HG03439 (cell line): ENCODE measurements around the gene SPAG4.

Source experiments
- ATAC-seq: cut with Tn5 transposase; IDR thresholded peaks from one replicate; pipeline ENCODE4 v1.9.1; 2021; ENCODE audit warnings: mild to moderate bottlenecking, moderate library complexity; ENCODE audit not compliant: unreplicated experiment

Gene SPAG4, protein sequence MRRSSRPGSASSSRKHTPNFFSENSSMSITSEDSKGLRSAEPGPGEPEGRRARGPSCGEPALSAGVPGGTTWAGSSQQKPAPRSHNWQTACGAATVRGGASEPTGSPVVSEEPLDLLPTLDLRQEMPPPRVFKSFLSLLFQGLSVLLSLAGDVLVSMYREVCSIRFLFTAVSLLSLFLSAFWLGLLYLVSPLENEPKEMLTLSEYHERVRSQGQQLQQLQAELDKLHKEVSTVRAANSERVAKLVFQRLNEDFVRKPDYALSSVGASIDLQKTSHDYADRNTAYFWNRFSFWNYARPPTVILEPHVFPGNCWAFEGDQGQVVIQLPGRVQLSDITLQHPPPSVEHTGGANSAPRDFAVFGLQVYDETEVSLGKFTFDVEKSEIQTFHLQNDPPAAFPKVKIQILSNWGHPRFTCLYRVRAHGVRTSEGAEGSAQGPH

DNA sequence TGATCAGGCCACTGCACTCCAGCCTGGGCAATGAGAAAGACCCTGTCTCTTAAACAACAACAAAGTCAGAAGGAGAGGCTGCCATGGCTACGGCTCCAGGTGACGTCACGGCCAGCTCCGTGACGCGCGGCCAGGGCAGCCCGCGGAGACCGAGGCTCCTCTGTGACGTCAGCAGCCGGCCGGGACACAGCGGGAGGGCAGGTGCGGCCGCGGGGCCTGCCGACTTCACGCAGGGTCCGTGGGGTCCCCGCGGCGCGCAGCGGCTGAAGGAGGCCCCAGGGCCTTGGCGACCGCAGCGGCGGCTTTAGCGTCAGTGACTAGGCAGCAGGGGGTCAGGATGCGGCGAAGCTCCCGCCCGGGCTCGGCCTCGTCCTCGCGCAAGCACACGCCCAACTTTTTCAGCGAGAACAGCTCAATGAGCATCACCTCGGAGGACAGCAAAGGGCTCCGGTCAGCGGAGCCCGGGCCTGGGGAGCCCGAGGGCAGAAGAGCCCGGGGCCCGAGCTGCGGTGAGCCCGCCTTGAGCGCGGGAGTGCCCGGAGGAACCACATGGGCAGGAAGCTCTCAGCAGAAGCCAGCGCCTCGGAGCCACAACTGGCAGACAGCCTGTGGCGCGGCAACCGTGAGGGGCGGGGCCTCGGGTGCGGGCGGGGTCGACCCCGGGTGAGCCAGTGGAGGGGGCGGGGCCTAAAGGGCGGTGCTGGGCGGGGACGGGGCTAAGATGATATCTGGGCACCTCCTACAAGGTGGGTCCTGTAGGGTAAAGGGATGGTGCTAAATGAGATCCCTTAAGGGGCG lies at the start of gene SPAG4:
Gene SPAG4 (plus strand): TSS at position 163 of the 798 bp plus-strand sequence. CDS start 175 bp downstream, at position 338.
- ATAC-seq = no peak

DNA sequence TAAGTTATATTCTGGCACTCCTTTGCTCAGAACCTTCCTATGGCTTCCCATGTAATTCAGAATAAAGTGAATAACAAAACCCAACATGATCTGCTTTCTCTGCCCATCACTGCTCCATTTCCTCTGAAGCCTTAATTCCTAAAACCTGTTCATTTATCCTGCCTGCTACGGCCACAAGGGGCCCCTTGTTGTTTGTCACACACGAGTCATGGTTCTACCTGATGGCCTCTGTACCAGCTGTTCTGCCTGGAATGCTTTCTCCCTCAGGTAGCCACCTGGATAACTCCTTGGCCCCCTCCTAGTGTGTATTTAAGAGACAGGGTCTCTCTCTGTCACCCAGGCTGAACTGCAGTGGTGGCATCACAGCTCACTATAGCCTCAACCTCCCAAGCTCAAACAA lies 47.0 kb upstream of the SPAG4 start:
- no peak for ATAC-seq

DNA sequence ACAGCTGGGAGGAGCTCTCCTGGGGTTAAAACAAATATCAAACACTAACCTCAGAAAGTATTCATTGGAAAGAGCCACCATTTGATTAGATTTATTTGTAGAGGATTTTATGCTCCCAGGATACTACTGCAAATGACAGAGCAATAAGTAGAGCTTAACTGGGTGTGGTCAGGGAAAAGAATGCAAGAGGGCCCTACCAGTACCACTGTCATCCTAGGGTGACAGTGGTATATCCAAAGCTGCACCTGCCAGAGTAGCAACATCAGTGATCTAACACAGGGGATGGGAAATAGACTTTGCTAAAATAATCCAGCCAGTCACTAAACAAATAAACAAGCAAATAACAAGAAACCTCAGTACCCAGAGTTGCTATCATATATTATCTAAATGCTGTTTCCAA lies 44.1 kb upstream of the SPAG4 start:
- no peak for ATAC-seq

DNA sequence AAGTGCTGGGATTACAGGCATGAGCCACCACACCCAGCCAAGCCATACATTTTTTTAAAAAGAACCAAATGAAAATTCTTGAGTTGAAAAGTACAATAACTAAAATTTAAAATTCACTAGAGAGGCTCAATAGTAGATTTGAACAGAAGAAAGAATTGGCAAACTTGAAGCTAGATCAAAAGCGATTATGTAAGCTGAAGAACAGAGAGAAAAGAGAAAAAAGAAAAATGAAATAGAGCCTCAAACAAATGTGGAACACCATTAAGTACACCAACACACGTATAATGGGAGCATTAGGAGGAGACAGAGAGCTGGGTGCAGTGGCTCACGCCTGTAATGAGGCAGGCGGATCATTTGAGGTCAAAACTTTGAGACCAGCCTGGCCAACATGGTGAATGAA lies 42.8 kb upstream of the SPAG4 start:
- ATAC-seq = no peak

DNA sequence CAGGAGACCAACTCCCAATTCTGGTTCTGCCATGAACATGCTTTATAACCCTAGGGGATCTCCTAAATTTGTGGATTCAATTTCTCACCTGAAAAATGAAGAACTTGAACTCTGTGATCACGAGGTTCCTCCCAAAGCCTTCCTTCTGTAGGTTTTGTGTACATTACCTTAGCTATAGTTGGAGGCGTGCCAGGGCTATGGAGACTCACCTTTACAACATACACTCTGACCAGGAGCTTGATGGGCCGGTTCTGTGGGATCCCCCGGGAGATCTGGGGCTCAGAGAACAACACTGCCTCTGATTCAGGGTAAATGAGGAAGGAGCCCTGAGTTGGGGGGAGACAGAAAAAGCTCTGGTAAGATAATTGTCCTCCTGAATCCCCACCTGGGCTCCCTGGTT lies 39.7 kb upstream of the SPAG4 start:
- no peak for ATAC-seq

DNA sequence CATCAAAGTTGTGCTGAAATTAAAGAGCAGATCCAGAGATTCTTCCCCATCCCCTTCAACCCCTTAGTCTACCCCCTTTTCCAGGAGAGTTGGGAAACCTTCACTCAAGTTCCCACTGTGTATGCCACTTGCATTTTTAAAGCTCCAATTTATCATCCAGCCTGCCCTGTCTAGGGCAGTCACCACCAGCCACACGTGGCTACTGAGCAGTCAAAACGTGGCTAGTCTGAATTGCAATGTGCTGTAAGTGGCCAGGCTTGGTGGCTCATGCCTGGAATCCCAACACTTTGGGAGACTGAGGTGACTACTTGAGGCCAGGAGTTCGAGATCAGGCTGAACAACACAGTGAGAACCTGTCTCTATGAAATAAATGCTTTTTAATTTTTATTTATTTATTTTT lies 38.8 kb upstream of the SPAG4 start:
- no peak for ATAC-seq

DNA sequence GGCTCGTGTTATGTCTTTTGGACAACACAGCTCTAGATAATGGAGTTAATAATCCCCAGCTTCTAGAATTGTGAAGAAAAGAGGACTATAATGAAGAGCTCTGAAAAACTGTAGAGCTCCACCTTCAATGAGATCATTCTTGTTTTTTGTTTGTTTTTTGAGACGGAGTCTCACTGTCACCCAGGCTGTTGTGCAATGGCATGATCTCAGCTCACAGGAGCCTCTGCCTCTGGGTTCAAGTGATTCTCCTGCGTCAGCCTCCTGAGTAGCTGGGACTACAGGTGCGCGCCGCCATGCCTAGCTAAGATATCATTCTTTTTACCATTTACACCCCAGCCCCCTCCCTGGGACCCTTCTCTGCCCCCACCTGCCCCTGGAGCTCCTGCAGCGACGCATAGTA lies 37.2 kb upstream of the SPAG4 start:
- ATAC-seq = no peak

DNA sequence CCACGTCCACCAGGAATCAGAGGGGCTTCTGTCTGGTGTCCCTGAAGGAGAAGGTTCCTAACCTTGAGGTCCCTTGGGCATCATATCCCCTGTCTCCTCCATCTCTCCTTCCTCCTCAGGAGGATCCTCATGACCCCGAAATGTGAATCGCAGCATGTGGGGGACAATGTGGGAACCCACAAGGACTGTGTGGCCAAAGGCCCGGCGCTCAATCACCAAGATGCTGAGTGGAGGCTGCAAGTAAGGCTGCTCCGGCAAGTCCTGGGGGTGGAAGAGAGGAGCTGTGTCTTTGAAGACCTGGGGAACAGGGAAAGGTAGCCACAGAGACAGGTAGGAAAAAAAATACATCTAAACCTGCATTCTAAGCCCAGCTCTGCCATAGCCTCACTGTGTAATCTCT lies 36.4 kb upstream of the SPAG4 start:
- ATAC-seq = no peak

DNA sequence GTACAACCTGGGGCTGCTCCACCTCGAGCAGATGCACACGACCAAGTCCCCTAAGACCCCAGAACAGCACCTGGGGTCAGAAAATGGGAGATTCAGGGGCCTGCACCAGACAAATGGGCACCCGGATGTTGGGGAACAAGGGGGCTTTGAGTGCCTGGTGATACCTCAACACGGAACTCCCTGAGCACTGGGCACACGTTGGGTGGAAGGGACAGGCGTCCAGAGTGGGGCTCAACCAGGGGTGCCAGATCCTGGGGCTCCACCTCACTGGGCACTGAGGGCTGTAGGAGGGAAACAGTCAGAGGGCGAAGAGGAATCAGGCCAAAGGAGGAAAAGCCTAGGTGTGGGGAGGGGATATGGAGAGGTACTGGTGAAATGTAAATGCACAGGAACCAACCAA lies 33.5 kb upstream of the SPAG4 start:
- no peak for ATAC-seq

DNA sequence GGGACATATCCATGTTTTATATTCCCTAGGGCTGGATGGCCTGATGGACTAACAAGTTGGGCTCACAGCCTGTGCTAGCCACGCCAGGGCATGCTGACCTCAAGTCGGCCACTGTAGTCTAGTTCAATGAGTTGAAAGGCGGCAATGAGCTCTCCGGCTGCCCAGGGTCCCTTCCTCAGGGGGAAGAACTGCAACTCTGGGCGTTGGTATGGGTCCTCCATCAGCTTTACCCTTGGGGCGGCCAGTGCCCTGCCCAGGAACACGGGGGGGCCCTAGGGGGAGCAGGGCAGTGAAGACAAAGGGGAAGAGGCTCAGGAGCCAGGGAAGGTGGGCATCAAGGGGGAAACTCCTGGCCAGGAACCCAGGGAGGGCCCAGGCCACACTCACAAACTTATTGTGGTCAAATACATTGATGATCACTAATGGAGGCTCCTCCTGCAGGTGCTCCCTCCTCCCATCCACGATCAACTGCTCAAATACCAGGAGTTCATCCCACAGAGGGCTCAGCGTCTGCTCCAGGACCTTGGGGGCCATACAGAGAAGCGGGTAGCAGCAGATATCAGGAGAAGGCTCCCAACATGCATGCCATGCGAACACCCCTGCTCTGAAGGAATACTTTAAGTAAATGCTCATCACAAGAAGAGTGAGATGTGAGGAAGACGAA lies 32.8 kb upstream of the SPAG4 start:
- ATAC-seq = no peak

DNA sequence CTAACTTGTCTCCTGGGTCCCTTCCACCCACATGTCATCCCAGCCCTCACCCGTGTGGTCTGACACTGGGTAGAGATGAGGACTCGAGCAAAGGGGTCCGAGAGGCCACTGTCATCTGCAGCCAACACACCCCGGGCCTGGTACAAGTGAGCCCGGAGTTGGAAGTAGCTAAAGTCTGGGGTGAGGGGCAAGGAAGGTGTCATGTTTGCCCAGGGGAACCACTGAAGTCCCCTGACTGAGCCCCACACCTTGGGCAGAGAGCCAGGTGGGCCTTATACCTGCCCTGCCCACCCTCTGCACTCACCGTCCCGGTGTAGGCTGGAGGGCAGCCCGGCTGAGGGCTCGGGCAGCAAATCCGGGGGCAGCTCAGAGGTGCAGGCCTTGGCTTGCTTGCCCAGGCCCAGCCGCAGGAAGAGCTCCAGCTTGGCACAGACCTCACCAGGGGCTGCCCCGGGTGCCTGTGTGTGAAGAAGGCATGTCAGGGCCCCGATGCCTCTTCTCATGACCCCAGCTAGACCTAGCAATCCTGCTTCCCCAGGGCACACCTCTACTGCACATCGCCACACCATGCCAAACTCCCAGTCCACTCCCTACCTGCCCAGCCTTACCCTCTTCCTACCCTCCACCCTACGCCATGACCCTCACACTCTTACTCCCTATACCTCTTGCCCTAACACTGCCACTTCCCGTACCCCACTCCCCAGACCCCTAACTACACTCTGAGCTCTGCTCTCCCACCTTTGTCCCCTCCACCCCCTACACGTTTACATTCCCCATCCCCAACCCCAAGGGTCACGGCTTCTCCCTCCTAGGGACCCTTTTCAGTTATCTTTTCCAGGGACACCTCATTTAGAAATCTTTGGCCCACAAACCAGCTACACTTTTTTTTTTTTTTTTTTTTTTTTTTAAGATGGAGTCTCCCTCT lies 31.7 kb upstream of the SPAG4 start:
- no peak for ATAC-seq

DNA sequence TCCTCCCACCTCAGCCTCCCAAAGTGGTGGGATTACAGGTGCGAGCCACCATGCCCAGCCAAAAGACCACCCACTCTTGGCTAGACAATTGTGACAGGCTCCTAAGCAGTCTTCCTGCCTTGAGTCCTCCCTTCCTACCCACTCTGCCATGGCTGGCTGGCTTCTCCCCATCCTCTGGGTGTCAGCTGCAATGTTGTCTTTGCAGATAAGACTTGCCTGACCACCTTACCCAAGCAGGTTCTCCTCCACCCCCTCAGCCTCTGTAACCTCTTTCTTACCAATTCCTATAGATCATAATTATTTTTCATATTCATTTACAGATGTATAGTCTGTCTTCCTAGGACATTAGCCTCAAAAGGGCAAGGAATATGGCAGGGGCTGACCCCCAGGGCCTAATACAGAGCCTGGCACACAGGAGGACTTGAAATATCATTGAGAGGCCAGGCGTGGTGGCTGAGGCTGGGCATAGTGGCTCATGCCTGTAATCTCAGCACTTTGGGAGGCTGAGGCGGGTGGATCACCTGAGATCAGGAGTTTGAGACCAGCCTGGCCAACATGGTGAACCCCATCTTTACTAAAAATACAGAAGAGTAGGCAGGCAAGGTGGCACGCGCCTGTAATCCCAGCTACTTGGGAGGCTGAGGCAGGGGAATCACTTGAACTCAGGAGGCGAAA lies 28.7 kb upstream of the SPAG4 start:
- no peak for ATAC-seq

DNA sequence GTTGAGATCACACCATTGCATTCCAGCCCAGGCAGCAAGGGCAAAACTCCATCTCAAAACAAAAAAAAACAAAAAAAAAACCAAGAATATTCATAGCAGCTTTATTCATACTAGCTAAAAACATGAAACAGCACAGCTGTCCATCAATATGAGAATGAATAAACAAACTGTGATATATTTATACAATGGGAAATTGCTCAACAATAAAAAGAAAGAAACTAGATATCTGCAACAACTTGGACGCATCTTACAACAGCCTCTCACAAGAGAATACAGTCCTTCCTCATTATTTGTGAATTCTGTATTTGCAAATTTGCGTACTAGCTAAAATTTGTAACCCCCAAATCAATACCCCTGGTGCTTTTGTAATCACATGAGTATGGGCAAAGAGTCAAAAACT lies 28.2 kb upstream of the SPAG4 start:
- no peak for ATAC-seq

DNA sequence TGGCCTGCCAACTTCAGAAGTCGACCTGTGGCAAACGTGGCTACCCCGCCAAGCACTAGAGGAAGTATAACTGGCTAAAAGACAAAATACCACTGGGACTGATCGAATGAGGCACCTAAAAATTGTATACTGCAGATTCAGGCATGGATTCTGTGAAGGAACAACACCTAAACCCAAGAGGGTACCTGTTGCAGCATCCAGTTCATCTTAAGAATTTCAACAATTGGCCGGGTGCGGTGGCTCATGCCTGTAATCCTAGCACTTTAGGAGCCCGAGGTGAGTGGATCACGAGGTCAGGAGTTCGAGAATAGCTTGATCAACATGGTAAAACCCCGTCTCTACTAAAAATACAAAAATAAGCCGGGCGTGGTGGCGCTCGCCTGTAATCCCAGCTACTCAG lies 27.2 kb upstream of the SPAG4 start:
- no peak for ATAC-seq

DNA sequence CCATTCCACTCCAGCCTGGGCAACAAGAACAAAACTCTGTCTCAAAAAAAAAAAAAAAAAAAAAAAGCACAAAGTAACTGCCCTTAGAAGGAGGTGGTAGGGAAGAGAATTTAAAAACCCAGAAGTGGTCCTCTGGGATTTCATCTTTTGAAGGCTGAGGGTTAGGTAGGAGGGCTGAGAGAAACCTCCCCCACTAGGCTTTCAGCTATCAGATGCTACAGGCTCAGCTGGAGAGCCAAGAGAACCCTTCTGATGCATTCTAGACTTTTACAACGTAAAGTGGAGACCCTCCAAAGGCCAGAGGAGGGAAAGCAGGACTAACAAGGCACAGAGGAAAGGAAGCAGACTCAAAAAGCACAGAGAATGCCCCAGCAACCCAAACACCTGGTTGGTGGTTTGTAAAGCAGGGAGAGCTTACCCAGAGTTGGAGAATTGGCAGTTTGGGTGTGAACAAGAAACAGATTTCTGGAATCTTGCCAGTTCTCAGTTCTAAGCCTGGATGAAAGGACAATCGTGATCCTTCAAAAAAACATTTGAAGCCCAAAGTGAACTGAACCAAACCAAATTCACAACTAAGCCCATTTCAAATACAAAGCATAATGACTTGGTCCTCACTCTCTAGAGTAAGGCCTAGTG lies 23.2 kb upstream of the SPAG4 start:
- no peak for ATAC-seq

DNA sequence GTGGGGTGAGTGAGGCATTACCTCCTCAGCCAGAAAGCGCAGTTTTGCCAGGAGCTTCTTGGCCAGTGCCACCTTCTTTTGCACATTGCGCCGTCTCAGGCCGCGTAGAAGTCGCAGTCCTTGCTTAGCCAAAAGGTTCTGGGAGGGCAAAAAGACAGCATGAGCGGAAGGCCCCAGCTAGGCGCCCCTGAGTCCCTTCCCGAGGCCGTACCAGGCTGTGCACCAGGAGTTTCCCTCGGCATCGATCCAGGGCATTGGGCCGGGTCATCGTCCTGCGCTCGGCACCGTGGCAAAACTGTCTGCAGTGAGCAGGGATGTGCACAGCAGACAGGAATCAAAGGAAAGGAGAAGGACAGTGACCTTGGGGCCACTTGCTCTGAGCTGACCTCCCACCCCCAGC lies 20.2 kb upstream of the SPAG4 start:
- no peak for ATAC-seq

DNA sequence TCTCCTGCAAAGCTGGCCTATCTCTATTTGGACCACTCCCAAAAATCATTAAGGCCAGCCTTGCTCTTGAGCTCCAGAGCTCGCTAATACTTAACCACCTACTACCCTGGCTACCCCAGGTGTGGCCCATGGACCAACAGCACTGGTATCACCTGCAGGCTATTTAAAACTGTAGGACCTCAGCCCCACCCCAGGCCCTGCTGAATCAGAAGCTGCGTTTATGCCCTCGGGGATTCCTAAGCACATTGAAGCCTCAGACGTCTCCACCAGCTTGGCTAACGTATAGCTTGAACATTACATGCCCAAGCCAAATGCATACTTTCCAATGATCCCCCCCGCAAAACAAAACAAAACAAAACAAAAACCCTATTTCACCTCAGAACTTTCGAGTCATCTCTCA lies 19.7 kb upstream of the SPAG4 start:
- ATAC-seq = no peak

DNA sequence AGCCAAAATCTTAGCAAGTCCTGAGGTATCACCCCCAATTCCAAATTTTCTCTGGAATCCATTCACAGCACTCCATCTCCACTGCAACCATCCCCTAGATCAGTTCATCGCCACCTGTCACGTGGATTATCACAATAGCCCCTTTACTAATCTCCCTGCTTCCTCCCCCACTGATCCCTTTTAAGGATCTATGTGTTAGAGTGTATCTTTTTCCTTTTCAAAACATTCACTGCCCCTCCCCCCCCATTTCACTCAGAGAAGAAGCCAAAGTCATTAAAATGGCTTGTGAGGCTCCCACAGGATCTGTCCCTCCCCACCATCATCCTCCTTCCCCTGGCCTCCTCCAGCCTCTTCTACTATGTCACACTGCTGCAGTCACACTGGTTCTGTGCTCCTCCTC lies 18.4 kb upstream of the SPAG4 start:
- ATAC-seq = no peak

DNA sequence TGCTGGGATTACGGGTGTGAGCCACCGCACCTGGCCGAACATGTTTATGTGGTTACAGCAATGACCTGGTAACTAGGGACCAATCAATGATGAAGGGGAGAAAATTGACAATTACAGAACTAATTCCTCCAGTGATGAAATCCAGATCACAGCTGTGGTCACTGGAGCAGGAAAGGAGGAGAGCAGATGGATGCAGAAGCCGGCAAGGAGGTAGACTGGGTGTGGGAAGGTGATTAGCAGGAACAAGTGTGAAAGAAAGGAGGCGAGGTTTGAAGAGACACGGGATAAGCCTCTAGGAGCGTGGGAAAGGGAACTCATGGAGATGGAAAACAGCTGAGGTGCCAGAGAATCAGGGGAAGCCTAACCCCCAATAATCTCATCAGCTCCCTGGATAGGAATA lies 17.2 kb upstream of the SPAG4 start:
- ATAC-seq = no peak
